Stomach (tissue), 9 donors: ENCODE results near the gene NEURL1B. TPM values are rescaled to one million over a fixed set of nuclear protein-coding genes. Genes with fewer than 3 reads are reported as not detected.

ENCODE experiments used
- DNase-seq, 2 donors: peaks; one replicate each; pipeline versions ENCODE4 v3.0.0 to v3.0.0-alpha.2; 2013 to 2019
- H3K27ac ChIP-seq, 5 donors: fragments of 200-600 bp in 4 of 5; sonication (generic) in 4 of 5; one replicate each; pipeline ENCODE4 v1.5.1; 2013 to 2019; ENCODE audit warnings: mild to moderate bottlenecking in 1 of 5, moderate library complexity in 1 of 5
- H3K27me3 ChIP-seq, 3 donors: fragments of 200-600 bp; sonication (generic); one replicate each; pipeline ENCODE4 v1.5.1; 2017 to 2019; ENCODE audit warnings: mixed run types in 1 of 3
- H3K36me3 ChIP-seq, 4 donors: fragments of 200-600 bp; sonication (generic); 1 replicate in 3 of 4; 2 replicates in 1 of 4; pipeline ENCODE4 v1.5.1; 2016 to 2019
- H3K4me1 ChIP-seq, 4 donors: fragments of 200-600 bp; sonication (generic); one replicate each; pipeline ENCODE4 v1.5.1; 2016 to 2019
- H3K4me3 ChIP-seq, 4 donors: fragments of 200-600 bp; sonication (generic) in 3 of 4; one replicate each; pipeline ENCODE4 v1.5.1; 2016 to 2019; ENCODE audit warnings: mild to moderate bottlenecking in 1 of 4
- H3K9me3 ChIP-seq, 4 donors: fragments of 200-600 bp; sonication (generic); one replicate each; pipeline ENCODE4 v1.5.1; 2016 to 2019
- CTCF ChIP-seq, 7 experiments: fragments of 450-650 bp in 4 of 7; fragments of 200-600 bp in 3 of 7; sonication (generic) in 3 of 7; IDR thresholded peaks; one replicate each; pipeline ENCODE4 v1.5.1; 2016 to 2019; ENCODE audit warnings: antibody characterized with exemption in 7 of 7, control low read depth in 2 of 7, mild to moderate bottlenecking in 1 of 7
- EP300 ChIP-seq: sonication (generic); formaldehyde crosslinking; IDR thresholded peaks from one replicate; pipeline ENCODE4 v1.6.1; 2017; ENCODE audit warnings: antibody characterized with exemption
- POLR2A ChIP-seq, 4 donors: fragments of 450-650 bp; IDR thresholded peaks; one replicate each; pipeline ENCODE4 v1.6.1; 2016; ENCODE audit warnings: antibody characterized with exemption in 4 of 4, control low read depth in 2 of 4, mild to moderate bottlenecking in 1 of 4, moderate library complexity in 1 of 4
- POLR2AphosphoS5 ChIP-seq, 3 donors: sonication (generic); formaldehyde crosslinking; IDR thresholded peaks; one replicate each; pipeline ENCODE4 v1.6.1; 2016; ENCODE audit warnings: antibody characterized with exemption in 3 of 3
- WGBS, 5 donors: extraction: QIAGEN DNeasy Blood & Tissue Kit in 3 of 5; methylation state at CpG; one replicate each; pipeline versions ENCODE4 v1.1.5 to v1.1.7; 2013 to 2018; 5-methylcytosine and 5-hydroxymethylcytosine counted together
- intact Hi-C: fragments of 100-400 bp; cut with DNase I; formaldehyde crosslinking; loops from one replicate; pipeline ENCODE4 v1.15.1; 2023; ENCODE audit warnings: low total_unique reads
- polyA plus RNA-seq, 3 donors: library from polyadenylated mRNA; stranded (reverse); fragments of 200-250 nt; gene quantifications; one replicate each; pipeline ENCODE4 v1.2.3, GENCODE V29; 2013
- total RNA-seq, 5 donors: library from RNA; depleted of rRNA; stranded (reverse); fragments of >200 nt; gene quantifications; one replicate each; pipeline versions ENCODE4 v1.1.0 to v1.2.3, GENCODE V29; 2014 to 2016
- donor health status: healthy with polysubstance abuse.
- donor health status: Bipolar disorder and iron deficiency.
- donor health status: healthy.

NEURL1B gene
- total and polyA plus RNA-seq, 8 donors = 2.7 to 60.3 (median 9.8) TPM

DNA sequence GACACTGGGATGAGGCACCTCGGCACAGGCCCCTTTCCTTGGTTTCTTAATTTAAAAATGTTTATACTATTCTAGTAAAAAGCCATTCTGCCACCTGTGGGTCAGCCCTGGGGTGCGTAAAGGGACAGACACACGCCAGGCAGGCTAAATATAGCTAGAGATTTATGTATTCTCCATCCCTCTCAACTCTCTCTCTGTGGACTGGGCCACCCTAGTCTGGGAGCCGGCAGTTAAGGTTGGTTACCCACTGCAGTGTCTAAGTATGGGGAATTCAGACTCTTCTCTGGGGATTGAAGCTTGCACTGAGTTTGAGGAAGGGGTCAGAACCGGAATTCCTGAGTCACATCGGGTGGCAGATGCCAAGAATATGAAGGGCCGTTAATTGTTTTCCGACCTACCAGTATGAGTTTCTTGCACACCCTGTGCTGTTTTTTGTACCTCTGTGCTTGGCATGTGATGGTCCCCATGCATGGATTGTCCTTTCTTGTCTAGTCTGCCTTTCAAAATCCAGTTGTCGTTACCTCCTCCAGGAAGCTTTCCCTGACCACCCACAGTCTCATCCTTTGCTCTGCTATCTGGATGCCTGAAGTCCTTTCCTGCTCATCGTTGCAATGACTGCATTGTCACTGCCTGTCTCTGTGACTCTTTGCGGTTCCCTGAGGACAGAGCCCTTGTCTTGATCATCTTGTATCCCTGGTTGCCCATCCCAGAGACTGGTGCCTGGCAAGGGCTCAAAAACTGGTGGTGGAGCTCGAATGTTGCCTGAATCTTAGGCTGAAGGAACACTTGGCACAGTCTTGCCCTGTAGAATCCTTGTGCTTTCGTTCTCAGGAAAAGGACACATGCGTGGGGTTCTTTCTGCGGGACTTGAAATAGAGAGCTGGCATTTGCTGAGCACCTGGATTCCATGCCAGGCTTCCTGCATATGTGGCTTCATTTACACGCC is 2.1 kb downstream of the NEURL1B start:
- no peak for DNase-seq
- peaks cover 0 to 20% (median 7%) of the 10 kb centered on the region in 3 donors for H3K27me3 ChIP-seq
- H3K4me1 ChIP-seq = peaks cover 11 to 76% (median 52%) of the 10 kb centered on the region in 4 donors
- peak overlapping the region; percentile 71 to 86 (median 76) for H3K4me3 ChIP-seq
- H3K36me3 ChIP-seq = no peaks in the 10 kb centered on the region
- intact Hi-C loops = no loop called here
- 40 to 63% (median 56%) methylated on average over 16 of the region's 16 CpGs for WGBS, 5 donors
- H3K27ac ChIP-seq = peak overlapping the region in 4 of 5 donors; percentile 83 to 89 (median 85)
- TF ChIP-seq EP300 (no peak), POLR2AphosphoS5 (IDR thresholded peaks at IDR 0.05) (no peak), POLR2A (IDR thresholded peaks at IDR 0.05) (no peak), CTCF (IDR thresholded peaks at IDR 0.05) (no peak)
- H3K9me3 ChIP-seq = no peaks in the 10 kb centered on the region

DNA sequence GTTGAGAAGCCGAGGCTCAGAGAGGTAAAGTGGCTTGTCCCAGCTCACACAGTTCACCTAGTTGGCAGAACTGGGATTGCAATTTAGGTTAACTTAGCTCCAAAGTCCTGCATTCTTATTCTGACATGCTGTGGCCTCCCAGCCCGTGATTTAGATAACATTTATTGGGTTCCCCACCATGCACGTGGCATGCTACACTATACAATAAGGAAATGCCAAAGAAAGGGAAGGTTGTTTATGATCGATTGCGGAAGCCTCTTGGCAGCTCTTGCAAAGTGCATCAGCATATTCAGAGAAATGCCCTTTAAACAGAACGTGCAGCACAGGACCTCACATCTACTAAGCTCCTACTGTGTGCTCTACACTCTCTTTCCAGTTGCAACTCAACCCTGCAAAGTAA is 3.2 kb downstream of the NEURL1B start:
- intact Hi-C loops = no loop called here
- Histone ChIP-seq H3K27ac (peak overlapping the region in 3 of 5 donors; percentile 62 to 89 (median 86)), H3K27me3 (peaks cover 0 to 20% (median 7%) of the 10 kb centered on the region in 3 donors), H3K9me3 (no peaks in the 10 kb centered on the region), H3K36me3 (no peaks in the 10 kb centered on the region), H3K4me3 (no peak overlapping the region), H3K4me1 (peaks cover 11 to 83% (median 55%) of the 10 kb centered on the region in 4 donors)
- no peak for TF ChIP-seq POLR2A (IDR thresholded peaks at IDR 0.05)
- TF ChIP-seq POLR2AphosphoS5 (IDR thresholded peaks at IDR 0.05) = no peak
- WGBS, 5 donors = 53 to 63% (median 55%) methylated on average over 6 of the region's 6 CpGs
- no peak for DNase-seq

- no peak for DNase-seq
- no peak for TF ChIP-seq CTCF (IDR thresholded peaks at IDR 0.05)
- TF ChIP-seq EP300 = no peak
- no peak for TF ChIP-seq POLR2AphosphoS5 (IDR thresholded peaks at IDR 0.05)
- peak overlapping the region in 4 of 5 donors; percentile 33 to 62 (median 48) for H3K27ac ChIP-seq
- no peak overlapping the region for H3K4me3 ChIP-seq
- H3K9me3 ChIP-seq = no peaks in the 10 kb centered on the region
- H3K27me3 ChIP-seq = peaks cover 0 to 20% (median 7%) of the 10 kb centered on the region in 3 donors
- intact Hi-C loops = no loop called here
- peaks cover 11 to 86% (median 55%) of the 10 kb centered on the region in 4 donors for H3K4me1 ChIP-seq
- WGBS, 5 donors = 75 to 86% (median 79%) methylated on average over 8 of the region's 8 CpGs
- H3K36me3 ChIP-seq = no peaks in the 10 kb centered on the region
These were observed 3.6 kb downstream of the NEURL1B start for GRCh38 chr5:172644711-172645110.

- Histone ChIP-seq H3K9me3 (no peaks in the 10 kb centered on the region), H3K4me3 (no peak overlapping the region), H3K36me3 (no peaks in the 10 kb centered on the region), H3K4me1 (peaks cover 14 to 88% (median 49%) of the 10 kb centered on the region in 4 donors), H3K27me3 (peaks cover 0 to 20% (median 7%) of the 10 kb centered on the region in 3 donors), H3K27ac (peak overlapping the region in 4 of 5 donors; percentile 33 to 62 (median 56))
- TF ChIP-seq POLR2AphosphoS5 (IDR thresholded peaks at IDR 0.05) (no peak), CTCF (IDR thresholded peaks at IDR 0.05) (no peak), POLR2A (IDR thresholded peaks at IDR 0.05) (no peak), EP300 (no peak)
- DNase-seq = peak in 1 of 2 donors; percentile 7
- intact Hi-C loops = no loop called here
- 80 to 88% (median 85%) methylated on average over 11 of the region's 11 CpGs for WGBS, 5 donors
These were observed 4.4 kb downstream of the NEURL1B start for GRCh38 chr5:172645271-172646055.
